Nephron progenitor cell (in vitro differentiated cells): ENCODE measurements around the gene ANKRD13B.

Source experiments
- DNase-seq: peaks from one replicate; pipeline ENCODE4 v3.0.0; 2021
- H3K27ac Mint-ChIP-seq: 2 replicates; pipeline ENCODE4 v1.8.0; 2021; ENCODE audit warnings: mild to moderate bottlenecking, moderate library complexity, mixed read lengths
- H3K27me3 Mint-ChIP-seq: 2 replicates; pipeline ENCODE4 v1.8.0; 2021; ENCODE audit warnings: mild to moderate bottlenecking, low read depth, mixed read lengths; ENCODE audit not compliant: poor library complexity
- H3K36me3 Mint-ChIP-seq: 2 replicates; pipeline ENCODE4 v1.8.0; 2021; ENCODE audit warnings: low read depth, mixed read lengths
- H3K4me1 Mint-ChIP-seq: 2 replicates; pipeline ENCODE4 v1.8.0; 2021; ENCODE audit warnings: mixed read lengths
- H3K4me3 Mint-ChIP-seq: 2 replicates; pipeline ENCODE4 v1.8.0; 2021; ENCODE audit warnings: mild to moderate bottlenecking, moderate library complexity, mixed read lengths
- H3K9me3 Mint-ChIP-seq: 2 replicates; pipeline ENCODE4 v1.8.0; 2021; ENCODE audit warnings: mild to moderate bottlenecking, moderate library complexity, mixed read lengths
- TF ChIP-seq, protein P1 (sequence below): fragments of 200-600 bp; sonication (generic); IDR thresholded peaks from 2 replicates; pipeline ENCODE4 v1.5.0; 2021; ENCODE audit warnings: antibody characterized with exemption

Gene ANKRD13B

DNA sequence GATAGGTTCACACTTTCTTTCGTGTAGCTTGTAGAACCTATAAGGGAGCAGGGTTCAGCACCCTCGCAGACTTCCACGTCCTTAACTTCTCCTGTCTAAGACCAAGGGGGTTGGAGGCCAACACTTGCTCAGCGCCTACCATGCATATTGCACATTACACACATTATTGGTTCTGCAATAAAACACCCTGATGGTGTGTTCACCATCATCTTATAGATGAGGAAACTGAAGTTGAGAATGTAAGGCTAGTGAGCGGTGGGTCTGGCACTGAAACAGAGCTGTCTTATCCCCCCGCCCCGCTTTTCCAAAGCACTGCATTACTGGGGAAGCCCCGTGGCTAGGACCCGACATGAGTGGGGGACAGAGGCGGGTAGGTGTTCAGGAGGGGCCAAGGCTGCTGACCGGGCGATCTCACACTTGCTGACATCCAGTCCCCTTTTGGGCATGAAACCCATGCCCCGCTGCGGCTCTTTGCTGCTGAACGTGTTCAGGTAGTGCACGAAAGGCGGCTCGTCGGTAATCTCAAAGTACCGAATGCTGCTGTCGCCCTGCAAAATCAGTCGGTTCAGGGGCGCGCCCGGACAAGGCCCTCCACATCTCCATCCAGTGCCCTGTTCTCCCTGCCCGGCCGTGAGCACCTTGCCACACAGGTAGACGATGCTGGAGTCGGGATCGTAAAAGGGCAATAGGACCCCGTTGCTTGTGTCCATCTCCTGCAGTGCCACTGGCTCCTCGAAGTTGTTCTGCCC is 23.5 kb downstream of the ANKRD13B start:
- Mint-ChIP-seq H3K4me3 (peak overlapping the region; percentile 82), H3K27me3 (peaks cover 79% of the 10 kb centered on the region), H3K4me1 (peaks cover 58% of the 10 kb centered on the region), H3K36me3 (no peaks in the 10 kb centered on the region), H3K27ac (no peak overlapping the region), H3K9me3 (no peaks in the 10 kb centered on the region)
- peak; percentile 10 for DNase-seq
- TF ChIP-seq, protein P1, sequence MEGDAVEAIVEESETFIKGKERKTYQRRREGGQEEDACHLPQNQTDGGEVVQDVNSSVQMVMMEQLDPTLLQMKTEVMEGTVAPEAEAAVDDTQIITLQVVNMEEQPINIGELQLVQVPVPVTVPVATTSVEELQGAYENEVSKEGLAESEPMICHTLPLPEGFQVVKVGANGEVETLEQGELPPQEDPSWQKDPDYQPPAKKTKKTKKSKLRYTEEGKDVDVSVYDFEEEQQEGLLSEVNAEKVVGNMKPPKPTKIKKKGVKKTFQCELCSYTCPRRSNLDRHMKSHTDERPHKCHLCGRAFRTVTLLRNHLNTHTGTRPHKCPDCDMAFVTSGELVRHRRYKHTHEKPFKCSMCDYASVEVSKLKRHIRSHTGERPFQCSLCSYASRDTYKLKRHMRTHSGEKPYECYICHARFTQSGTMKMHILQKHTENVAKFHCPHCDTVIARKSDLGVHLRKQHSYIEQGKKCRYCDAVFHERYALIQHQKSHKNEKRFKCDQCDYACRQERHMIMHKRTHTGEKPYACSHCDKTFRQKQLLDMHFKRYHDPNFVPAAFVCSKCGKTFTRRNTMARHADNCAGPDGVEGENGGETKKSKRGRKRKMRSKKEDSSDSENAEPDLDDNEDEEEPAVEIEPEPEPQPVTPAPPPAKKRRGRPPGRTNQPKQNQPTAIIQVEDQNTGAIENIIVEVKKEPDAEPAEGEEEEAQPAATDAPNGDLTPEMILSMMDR = no peak

DNA sequence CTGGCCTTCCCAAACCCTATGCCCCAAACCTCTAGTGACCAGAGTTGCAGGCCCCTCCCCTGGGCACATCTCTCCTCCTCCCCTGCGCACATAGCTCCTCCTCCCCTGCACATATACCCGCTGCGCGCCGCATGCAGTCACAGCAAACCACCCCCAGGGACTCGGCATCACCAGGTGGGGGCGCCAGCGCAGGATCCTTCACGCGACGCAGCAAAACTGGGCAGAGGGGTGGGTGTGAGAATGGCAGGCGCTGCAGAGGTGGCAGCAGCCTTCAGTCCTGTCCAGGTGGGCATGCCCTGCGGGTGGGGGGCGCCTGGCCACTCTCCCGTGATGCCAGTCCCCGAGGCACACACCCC is 24.2 kb downstream of the ANKRD13B start:
- Mint-ChIP-seq H3K4me1 (peaks cover 62% of the 10 kb centered on the region), H3K27me3 (peaks cover 85% of the 10 kb centered on the region), H3K4me3 (peak overlapping the region; percentile 65), H3K9me3 (no peaks in the 10 kb centered on the region), H3K27ac (no peak overlapping the region), H3K36me3 (no peaks in the 10 kb centered on the region)
- DNase-seq = peak; percentile 82
- TF ChIP-seq, protein P1 = peak; percentile 44

DNA sequence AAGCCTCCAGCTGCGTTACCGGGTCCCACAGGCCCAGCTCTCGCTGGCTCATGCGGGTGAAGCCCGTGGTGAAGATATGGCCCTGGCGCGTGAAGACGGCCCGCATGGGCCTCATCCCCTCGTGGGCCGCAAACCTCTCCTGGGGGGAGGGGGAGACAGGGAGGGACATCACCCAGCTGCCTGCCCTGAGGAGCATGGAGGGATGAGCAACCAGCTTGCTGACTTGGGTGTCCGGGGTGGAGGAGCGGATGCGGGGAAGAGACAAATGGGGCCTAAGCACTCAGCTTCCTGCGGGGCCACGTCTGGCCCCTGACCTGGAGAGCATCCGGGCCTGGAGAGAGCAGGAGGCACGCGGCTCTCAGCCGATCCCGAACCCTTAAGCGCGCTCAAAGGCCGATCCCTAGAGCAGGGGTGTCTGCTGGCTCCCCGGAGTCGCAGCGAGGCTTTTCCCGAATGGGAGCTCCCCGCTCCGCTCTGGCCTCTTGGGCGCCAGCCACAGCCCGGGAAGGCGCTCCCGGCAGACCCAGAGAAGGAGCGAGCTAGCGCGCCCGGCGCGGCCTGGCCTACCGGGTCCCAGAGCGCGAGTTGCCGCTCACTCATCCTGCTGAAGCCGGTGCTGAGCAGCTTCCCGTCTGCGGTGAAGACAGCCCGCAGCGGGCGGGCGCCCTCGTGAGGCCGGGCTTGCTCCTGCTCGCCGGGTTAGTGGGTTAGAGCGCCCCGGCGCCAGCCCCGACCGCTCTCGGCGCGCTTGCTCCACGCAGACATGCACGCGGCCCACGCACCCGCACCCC is 24.7 kb downstream of the ANKRD13B start:
- TF ChIP-seq, protein P1 = peak; percentile 53
- Mint-ChIP-seq H3K4me1 (peaks cover 63% of the 10 kb centered on the region), H3K4me3 (peak overlapping the region; percentile 65), H3K27me3 (peaks cover 91% of the 10 kb centered on the region), H3K9me3 (no peaks in the 10 kb centered on the region), H3K27ac (no peak overlapping the region), H3K36me3 (no peaks in the 10 kb centered on the region)
- DNase-seq = peak; percentile 67

DNA sequence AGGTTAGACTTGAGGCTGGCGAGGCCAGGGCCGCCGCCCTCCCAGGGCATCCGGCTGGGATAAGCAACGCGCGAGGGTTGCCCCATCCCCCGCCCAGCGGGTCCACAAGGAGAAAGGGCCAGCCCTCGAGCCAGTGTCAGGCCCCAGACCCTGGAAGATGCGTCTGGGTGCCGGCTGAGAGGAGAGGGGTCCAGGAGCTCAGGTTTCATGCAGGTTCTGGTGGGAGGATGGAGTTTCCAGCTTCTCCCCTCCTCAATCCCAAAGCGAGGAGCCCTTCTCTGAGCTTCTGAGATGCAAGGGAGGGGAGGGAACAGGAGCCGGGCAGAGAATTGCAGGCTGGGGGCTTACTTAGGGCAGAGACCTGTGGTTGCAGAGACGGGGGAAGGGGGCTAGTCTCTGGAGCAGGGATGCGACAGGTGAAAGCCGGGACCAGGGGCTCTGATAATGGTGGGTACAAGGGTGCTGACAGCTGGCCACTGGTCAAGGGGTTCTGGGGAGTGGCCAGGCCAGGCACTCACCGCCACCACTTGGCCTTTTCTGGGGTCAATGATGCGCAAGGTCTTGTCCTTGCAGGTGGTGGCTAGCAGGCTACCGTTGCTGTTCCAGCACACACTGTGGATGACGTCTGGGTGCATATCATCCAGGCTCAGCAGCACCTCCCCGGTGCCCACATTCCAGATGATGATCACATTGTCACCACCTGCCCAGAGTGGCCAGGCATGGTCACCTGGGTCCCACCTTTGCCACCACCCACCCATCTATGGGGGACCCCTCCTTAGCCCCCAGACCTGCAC is 25.5 kb downstream of the ANKRD13B start:
- Mint-ChIP-seq H3K27me3 (peaks cover 98% of the 10 kb centered on the region), H3K36me3 (no peaks in the 10 kb centered on the region), H3K27ac (no peak overlapping the region), H3K4me1 (peaks cover 70% of the 10 kb centered on the region), H3K4me3 (no peak overlapping the region), H3K9me3 (no peaks in the 10 kb centered on the region)
- TF ChIP-seq, protein P1 = no peak
- DNase-seq = no peak

DNA sequence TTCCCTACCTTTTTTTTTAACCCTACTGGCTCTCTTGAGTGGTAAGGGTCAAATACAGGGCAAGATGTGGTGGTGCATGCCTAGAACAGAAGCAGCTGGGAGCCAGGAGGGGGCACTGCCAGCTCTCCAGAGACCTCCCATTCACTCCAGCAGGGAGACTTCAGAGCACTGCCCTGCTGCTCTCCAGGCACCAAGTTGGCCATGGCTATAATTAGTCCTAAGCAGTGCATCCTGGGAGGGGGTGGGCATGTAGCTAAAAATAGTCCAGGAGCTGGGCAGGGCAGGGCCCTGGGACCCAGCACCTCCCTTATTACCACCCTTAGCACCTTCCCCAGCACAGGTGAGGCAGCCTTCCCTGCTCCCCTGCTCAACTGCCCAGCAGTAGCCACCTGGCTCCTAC is 26.3 kb downstream of the ANKRD13B start:
- Mint-ChIP-seq H3K4me1 (peaks cover 70% of the 10 kb centered on the region), H3K27ac (no peak overlapping the region), H3K36me3 (no peaks in the 10 kb centered on the region), H3K9me3 (no peaks in the 10 kb centered on the region), H3K4me3 (no peak overlapping the region), H3K27me3 (peaks cover 98% of the 10 kb centered on the region)
- no peak for DNase-seq
- TF ChIP-seq, protein P1 = no peak
